ENCODE data around the gene SLC39A12. TPM values are rescaled to one million over a fixed set of nuclear protein-coding genes. Genes with fewer than 3 reads are reported as not detected.
"Not testable (repeated sequence)": the region's sequence is repeated elsewhere in the genome, so short reads cannot be mapped to it uniquely, and the experiment has no call there.

The SLC39A12 gene
- total RNA-seq, 1 donor from 2014 or later, result not detected

DNA sequence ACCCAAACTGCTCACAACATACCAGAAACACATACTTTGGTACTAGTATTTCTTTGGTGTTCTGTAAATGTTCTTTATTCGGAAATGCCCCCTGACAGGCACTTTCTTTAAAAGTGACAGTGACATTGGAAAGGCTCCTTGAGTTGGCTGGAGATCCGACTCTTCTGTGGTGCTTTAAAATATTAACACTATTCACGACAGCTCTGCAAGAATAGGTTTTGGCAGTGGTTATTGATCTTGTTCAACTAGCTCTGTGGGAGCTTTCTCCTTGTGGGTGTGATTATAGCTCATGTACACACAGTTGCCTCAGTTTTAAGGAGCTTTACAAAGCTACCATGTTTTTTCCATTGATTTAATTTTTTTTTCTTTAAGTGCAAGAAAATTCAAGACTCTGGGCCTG is 30.3 kb upstream of the SLC39A12 start:
- Histone ChIP-seq H3K4me3 (ENCODE audit: low read depth, low read length) (no peak overlapping the region), H3K36me3 (ENCODE audit: control insufficient read depth, insufficient read depth, low read length) (no peaks in the 10 kb centered on the region), H3K27me3 (ENCODE audit: control insufficient read depth, insufficient read depth, low read length) (no peaks in the 10 kb centered on the region)
- TF ChIP-seq, protein P1, sequence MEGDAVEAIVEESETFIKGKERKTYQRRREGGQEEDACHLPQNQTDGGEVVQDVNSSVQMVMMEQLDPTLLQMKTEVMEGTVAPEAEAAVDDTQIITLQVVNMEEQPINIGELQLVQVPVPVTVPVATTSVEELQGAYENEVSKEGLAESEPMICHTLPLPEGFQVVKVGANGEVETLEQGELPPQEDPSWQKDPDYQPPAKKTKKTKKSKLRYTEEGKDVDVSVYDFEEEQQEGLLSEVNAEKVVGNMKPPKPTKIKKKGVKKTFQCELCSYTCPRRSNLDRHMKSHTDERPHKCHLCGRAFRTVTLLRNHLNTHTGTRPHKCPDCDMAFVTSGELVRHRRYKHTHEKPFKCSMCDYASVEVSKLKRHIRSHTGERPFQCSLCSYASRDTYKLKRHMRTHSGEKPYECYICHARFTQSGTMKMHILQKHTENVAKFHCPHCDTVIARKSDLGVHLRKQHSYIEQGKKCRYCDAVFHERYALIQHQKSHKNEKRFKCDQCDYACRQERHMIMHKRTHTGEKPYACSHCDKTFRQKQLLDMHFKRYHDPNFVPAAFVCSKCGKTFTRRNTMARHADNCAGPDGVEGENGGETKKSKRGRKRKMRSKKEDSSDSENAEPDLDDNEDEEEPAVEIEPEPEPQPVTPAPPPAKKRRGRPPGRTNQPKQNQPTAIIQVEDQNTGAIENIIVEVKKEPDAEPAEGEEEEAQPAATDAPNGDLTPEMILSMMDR (IDR thresholded peaks at IDR 0.05; ENCODE audit: insufficient read depth, low read length, poor library complexity, severe bottlenecking), result no peak
- DNase-seq (ENCODE audit: low read depth), result no peak

GRCh38 chr10:17923728-17924127 is 28.0 kb upstream of the SLC39A12 start:
- TF ChIP-seq, protein P1 (IDR thresholded peaks at IDR 0.05; ENCODE audit: insufficient read depth, low read length, poor library complexity, severe bottlenecking), result no peak
- Histone ChIP-seq H3K4me3 (ENCODE audit: low read depth, low read length) (no peak overlapping the region), H3K36me3 (ENCODE audit: control insufficient read depth, insufficient read depth, low read length) (no peaks in the 10 kb centered on the region), H3K27me3 (ENCODE audit: control insufficient read depth, insufficient read depth, low read length) (no peaks in the 10 kb centered on the region)
- DNase-seq (ENCODE audit: low read depth), result peak; percentile 75

- H3K27me3 ChIP-seq (ENCODE audit: control insufficient read depth, insufficient read depth, low read length), result no peaks in the 10 kb centered on the region
- no peak for DNase-seq (ENCODE audit: low read depth)
- H3K36me3 ChIP-seq (ENCODE audit: control insufficient read depth, insufficient read depth, low read length), result no peaks in the 10 kb centered on the region
- H3K4me3 ChIP-seq (ENCODE audit: low read depth, low read length), result no peak overlapping the region
- TF ChIP-seq, protein P1 (IDR thresholded peaks at IDR 0.05; ENCODE audit: insufficient read depth, low read length, poor library complexity, severe bottlenecking), result no peak
These were observed 8.5 kb upstream of the SLC39A12 start for GRCh38 chr10:17943033-17943745.

GRCh38 chr10:17950269-17950668 is 1.4 kb upstream of the SLC39A12 start:
- H3K27me3 ChIP-seq (ENCODE audit: control insufficient read depth, insufficient read depth, low read length), result not testable (repeated sequence)

GRCh38 chr10:17950726-17951125 is 992 bp upstream of the SLC39A12 start:
- no peak for DNase-seq (ENCODE audit: low read depth)
- no peaks in the 10 kb centered on the region for H3K27me3 ChIP-seq (ENCODE audit: control insufficient read depth, insufficient read depth, low read length)
- H3K4me3 ChIP-seq (ENCODE audit: low read depth, low read length), result no peak overlapping the region

More at GRCh38 chr10:17950269-17950668, 1.4 kb upstream of the SLC39A12 start:
- DNase-seq (ENCODE audit: low read depth); H3K4me3 ChIP-seq (ENCODE audit: low read depth, low read length); H3K36me3 ChIP-seq (ENCODE audit: control insufficient read depth, insufficient read depth, low read length): not testable (repeated sequence)

GRCh38 chr10:17954372-17954771 is 2.7 kb downstream of the SLC39A12 start:
- not testable (repeated sequence) for DNase-seq (ENCODE audit: low read depth); H3K36me3 ChIP-seq (ENCODE audit: control insufficient read depth, insufficient read depth, low read length); H3K27me3 ChIP-seq (ENCODE audit: control insufficient read depth, insufficient read depth, low read length); H3K4me3 ChIP-seq (ENCODE audit: low read depth, low read length)

More at GRCh38 chr10:17950726-17951125, 992 bp upstream of the SLC39A12 start:
- H3K36me3 ChIP-seq (ENCODE audit: control insufficient read depth, insufficient read depth, low read length), result no peaks in the 10 kb centered on the region
- TF ChIP-seq, protein P1 (IDR thresholded peaks at IDR 0.05; ENCODE audit: insufficient read depth, low read length, poor library complexity, severe bottlenecking), result no peak

GRCh38 chr10:17954861-17955260 is 3.1 kb downstream of the SLC39A12 start:
- no peak overlapping the region for H3K4me3 ChIP-seq (ENCODE audit: low read depth, low read length)
- H3K36me3 ChIP-seq (ENCODE audit: control insufficient read depth, insufficient read depth, low read length), result no peaks in the 10 kb centered on the region
- TF ChIP-seq, protein P1 (IDR thresholded peaks at IDR 0.05; ENCODE audit: insufficient read depth, low read length, poor library complexity, severe bottlenecking), result no peak
- DNase-seq (ENCODE audit: low read depth), result no peak
- H3K27me3 ChIP-seq (ENCODE audit: control insufficient read depth, insufficient read depth, low read length), result no peaks in the 10 kb centered on the region

Measured in kidney epithelial cell (primary cell).